HG03175 (cell line): ENCODE results near the gene STK35.
"Not testable (repeated sequence)": the region's sequence is repeated elsewhere in the genome, so short reads cannot be mapped to it uniquely, and the experiment has no call there.

ENCODE experiments used
- ATAC-seq: cut with Tn5 transposase; IDR thresholded peaks from one replicate; pipeline ENCODE4 v1.9.1; 2021; ENCODE audit warnings: mild to moderate bottlenecking, moderate library complexity; ENCODE audit not compliant: unreplicated experiment

Gene STK35

GRCh38 chr20:2156224-2156623 lies 54.6 kb downstream of the STK35 start:
- ATAC-seq, result no peak

GRCh38 chr20:2156666-2157624 lies 55.3 kb downstream of the STK35 start:
- no peak for ATAC-seq

DNA sequence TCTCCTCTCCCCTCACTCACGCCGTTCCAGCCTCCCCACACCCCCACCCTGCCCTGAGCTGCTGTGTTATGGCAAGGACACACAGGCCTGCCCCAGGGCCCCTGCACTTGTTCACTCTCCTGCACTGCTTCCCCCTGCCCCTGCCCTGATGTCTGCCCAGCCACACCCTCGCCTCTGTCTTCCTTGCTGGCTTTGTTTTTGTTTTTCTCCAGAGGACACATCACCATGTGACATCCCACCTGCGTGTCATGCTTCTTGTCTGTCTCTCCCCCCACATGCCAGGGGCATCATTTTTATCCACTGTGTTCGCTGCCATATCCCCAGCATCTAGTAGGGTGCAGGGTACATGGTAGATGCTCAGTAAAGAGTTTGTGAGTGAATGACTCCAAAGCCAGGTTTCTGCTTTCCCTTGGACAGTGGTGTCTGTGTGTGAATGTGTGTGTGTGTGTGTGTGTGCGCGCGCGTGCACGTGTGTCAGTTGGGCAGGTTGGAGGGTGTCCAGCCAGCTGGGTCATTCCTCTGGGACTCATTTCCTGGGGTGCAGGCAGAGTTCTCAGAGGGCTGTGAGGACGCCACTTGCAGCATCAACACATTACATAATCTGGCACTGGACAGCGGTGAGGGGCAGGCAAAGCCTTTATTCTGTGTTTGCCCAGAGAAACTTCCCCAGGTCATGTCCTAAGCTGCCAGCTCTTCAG lies 60.6 kb downstream of the STK35 start:
- ATAC-seq, result no peak

DNA sequence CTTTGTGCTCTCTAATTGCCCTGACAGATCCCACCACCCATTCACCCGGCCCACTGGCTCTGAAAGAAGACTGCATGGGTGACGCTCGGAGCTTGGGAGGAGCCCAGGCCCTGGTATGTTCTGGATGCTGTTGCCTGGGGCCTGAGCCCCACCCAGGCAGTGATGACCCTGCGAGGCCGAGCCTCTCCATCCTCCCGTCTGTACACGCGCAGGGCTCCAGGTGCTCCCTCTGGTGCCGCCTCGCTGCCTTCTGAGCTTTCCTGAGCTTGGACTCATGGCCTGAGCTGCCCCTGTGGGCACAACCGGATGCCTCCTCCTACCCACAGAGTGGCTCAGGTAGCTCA lies 61.2 kb downstream of the STK35 start:
- no peak for ATAC-seq

DNA sequence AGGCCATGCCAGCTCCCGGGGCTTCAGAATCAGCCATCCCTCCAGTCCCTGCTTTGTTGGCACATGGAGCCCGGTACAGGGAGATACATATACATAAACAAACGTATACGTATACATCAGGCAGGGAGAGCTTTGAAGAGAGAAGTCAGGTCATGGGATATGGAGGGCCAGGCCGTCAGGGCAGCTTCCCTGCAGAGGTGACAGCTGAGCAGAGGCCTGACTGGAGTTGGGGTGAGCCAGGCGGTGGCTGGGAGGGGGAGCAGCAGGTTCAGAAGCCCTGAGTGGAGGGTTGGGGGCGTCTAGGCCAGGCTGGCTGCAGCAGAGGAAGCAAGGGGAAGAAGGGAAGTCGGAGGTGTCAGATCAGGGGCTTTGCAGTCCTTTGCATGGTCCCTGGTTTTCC lies 61.7 kb downstream of the STK35 start:
- no peak for ATAC-seq

DNA sequence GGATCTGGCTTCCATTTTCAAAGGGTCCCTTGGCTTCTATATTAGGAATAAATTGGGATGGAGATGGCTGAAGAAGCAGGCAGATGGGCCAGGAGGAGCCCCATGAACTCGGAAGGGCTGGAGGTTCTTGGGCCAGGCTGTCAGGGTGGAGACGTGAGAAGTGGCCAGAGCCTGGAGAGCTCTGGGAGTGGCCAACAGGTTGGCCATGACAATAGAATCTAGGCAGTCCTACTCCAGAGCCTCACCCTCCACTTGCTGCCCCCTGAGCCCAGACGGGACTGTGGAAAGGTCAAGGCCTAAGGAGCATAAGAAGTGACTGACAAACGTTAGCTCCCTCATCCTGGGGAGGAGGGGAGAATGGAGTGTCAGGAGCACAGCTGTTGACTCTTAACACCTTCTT lies 62.1 kb downstream of the STK35 start:
- ATAC-seq, result no peak

DNA sequence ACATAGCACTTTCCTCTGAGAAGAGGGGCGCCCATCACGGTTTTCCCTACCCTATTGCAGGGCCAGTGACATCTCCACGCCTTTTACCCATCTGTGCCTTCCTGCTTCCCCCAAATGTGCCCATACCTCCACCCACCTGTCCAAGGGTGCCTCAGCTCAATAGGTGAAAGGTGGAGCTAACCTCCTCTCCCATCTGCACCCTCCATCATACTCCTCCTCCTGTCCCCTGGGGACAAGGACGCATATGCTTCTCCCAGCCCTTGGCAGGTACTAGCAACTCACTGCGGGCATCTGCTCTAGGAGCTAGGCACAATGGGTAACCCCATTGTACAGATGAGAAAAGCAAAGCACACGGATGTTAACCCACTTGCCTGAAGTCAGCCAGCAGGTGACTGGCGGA lies 62.8 kb downstream of the STK35 start:
- ATAC-seq, result no peak

GRCh38 chr20:2164966-2165365 lies 63.3 kb downstream of the STK35 start:
- no peak for ATAC-seq

DNA sequence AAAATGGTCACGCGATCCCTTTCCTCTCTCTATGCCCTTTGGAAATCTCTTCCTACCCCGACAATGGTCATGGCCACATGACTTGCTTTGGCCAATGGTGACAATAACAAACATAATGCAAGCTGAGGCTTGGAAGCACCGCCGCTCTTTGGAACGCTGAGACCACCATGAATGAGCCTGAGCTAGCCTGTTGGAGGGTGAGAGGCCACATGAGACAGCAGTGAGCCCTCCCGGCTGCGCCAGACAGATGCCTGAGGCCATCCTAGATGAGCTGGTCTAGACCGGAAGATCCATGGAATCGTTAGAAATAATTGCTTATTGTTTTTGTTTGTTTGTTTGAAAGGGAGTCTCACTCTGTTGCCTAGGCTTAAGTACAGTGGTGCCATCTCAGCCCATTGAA lies 64.2 kb downstream of the STK35 start:
- no peak for ATAC-seq

DNA sequence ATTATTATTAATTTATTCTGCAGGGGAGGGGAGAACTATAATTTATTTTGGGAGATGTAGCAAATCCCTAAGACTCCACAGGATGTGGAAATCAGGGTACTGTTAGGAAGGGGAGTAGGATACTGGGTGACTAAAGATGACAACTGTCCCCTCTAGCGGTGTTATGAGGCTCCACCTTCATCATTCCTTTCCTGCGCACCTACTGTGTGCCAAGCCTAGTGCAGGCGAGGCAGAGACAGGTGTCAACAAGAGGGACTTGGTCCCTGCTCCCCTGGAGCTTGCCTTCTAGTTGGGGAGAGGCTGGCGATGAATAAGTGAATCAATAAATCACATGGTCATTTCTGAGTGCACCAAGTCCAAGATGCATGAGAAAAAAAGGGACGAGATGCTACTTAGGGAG lies 65.5 kb downstream of the STK35 start:
- ATAC-seq, result no peak

DNA sequence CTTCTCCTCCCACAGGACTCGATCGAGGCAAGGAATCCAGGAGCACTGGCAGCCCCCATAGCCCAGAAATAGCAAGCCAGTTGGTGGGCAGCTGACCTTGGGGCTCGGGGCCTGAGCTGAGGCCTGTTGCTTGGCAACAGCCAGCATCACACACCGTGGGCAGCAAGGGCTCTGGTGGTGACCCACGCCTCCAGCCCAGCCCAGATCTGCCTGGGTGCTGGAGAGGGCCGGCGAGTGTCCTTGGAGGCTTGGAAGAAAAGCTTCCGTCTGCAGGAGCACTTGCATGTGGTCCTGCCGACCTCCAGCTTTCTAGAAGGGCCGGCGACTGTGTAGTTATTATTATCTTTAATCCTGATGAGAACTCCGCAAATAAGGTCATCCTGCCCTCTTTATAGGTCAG lies 67.3 kb downstream of the STK35 start:
- no peak for ATAC-seq

DNA sequence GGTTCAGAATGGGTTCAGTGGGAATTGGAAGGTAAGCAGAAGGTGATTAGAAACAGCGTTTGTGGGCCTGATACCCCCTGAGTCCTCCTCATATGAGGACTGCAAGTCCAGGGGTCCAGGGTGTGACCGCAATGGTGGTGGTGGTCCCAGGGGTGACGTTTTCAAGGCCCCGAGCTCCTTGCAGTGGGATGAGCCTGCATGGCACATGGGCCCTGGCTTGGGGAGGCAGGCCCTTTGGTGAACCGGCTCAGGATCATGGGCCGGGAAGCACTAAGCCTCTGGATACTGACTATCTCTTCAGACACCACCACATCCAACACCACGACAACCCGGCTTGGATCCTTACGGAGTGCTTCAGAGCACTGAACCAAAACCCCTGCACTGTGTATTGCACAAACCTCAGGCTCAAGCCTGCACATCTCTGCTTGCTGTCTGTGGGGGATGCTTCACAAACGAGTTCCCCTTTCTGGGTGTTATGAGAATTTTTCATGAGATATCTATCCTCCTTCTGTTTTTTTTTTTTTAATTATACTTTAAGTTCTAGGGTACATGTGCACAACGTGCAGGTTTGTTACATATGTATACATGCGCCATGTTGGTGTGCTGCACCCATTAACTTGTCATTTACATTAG lies 67.9 kb downstream of the STK35 start:
- no peak for ATAC-seq

- no peak for ATAC-seq
These were observed 68.8 kb downstream of the STK35 start for GRCh38 chr20:2170404-2170803.

DNA sequence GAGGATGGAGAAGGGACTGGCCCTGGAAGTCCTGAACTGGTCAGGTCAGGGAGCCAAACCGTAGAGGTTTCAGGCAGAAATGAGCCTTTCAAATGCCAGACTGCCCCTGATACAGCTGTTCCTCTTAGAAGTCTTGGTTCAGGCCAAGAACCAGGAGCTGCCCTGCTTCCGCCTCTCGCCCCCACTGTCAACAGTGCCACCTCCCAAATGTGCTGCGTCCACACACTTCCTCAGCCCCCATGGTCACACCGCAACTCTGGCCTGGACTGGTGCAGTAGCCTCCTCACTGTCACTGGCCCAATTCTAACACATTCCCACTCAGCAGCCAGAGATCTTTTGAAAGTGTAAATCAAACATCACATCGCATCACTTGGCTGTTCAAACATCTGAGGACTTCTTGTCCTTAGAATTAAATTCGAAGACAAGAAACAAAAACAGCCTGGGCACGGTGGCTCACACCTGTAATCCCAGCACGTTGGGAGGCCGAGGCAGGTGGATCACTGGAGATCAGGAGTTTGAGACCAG lies 69.7 kb downstream of the STK35 start:
- ATAC-seq, result no peak

DNA sequence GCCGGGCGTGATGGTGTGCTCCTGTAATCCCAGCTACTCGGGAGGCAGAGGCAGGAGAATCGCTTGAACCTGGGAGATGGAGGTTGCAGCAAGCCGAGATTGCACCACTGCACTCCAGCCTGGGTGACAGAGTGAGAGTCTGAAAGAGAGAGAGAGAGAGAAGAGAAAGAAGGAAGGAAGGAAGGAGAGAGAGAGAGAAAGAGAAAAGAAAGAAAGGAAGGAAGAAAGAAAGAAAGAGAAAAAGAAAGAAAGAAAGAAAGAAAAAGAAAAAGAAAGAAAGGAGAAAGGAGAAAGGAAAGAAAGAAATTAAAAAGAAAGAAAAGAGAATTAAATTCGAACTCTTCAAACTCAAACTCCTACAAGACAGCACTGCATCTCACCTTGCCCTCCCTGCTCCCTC lies 70.2 kb downstream of the STK35 start:
- ATAC-seq, result not testable (repeated sequence)

DNA sequence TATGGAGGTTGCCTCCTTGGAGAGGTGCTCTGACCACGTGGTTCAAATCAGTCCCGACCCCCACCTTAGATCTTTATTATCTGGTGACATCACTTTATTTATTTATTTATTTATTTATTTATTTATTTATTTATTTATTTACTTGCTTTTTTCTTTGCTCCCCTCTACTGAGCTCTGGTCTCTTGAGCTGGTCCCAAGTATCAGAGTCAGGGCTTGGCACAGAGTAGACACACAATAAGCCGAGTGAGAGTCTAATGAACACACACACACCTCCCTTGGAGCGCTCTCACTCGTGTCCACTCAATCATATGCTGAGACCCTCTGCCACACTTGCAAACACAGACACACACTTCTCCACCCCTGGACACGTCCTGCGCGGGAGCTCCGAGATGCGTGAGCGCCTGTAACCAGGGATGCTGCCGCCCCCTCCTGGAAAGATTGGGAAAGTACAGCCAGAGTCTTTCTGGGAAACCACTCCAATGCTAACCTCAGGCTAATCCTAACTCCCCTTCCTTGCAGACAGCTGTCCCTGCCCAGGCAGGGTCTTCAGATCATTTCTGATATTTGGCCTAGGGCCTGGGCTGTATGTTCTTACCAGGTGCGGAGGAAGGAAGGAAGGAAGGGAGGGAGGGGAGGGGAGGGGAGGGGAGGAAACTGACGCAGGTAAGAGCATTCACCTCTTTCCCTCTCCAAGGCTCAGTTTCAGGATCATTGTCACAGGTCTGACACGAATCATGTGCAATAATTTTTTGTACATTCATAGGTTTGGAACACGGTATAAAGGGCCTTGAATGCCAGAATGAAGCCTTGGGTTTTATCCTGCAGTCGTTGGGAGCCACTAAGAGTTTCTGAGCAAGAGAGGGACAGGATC lies 70.9 kb downstream of the STK35 start:
- no peak for ATAC-seq

GRCh38 chr20:2173186-2173585 lies 71.6 kb downstream of the STK35 start:
- ATAC-seq, result no peak

- no peak for ATAC-seq
These were observed 72.4 kb downstream of the STK35 start for GRCh38 chr20:2174067-2174466.

- ATAC-seq, result no peak
These were observed 75.3 kb downstream of the STK35 start for GRCh38 chr20:2176946-2177345.

GRCh38 chr20:2178318-2179232 lies 76.9 kb downstream of the STK35 start:
- ATAC-seq, result no peak
